SW 1271 (cell line): ENCODE results near the gene DHRS2.

Source experiments
- DNase-seq, 2 experiments: peaks; one replicate each; lab custom pipeline; 2025; lab: John Stamatoyannopoulos, UW

Gene DHRS2

DNA sequence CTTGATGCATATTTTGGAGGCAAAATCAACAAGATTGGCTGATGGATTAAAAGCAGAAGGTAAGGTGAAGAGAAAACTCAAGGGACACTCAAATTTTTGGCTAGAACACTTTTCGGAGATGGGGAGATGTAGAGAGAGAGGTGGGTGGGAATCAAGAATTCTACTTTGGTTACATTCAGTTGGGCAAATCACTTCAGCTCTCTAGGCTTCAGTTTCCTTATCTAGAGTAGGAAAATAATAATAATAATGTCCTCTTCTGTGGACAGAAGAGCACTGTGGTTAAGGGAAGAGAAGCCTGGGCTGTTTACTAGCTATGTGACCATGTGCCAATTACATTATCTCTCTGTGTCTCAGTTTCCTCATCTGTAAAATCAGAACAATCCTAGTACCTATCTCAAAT, 23.4 kb upstream of the DHRS2 start:
- DNase-seq = no peak

DNA sequence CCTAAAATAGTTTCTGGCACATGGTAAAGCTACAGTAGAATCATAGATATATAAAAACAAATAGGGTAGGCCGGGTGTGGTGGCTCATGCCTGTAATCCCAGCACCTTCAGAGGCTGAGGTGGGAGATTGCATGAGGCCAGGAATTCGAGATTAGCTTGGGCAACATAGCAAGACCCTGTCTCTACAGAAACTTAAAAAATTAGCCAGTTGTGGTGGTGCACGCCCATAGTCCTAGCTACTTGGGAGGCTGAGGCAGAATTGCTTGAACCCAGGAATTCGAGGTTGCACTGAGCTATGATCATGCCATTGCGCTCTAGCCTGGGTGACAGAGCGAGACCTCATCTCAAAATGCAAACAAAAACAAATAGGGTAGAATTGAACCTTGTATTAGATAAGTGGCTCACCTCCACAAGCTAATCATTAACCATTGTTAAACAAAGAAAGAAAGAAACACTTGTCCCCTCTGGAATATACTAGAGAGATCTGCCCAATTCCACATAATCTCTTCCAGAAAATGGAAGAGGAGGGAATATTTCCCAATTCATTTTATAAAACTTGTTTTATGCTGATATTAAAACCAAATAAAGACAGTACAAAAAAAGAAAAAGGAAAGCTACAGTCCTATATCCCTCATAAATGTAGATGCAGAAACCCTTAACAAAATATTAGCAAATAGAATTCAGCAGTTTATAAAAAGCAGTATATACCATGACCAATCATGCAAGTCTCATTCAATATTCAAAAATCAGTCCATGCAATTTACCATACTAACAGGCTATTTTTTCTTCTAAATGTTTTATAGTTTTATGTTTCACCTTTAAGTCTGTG, 22.7 kb upstream of the DHRS2 start:
- DNase-seq = no peak

DNA sequence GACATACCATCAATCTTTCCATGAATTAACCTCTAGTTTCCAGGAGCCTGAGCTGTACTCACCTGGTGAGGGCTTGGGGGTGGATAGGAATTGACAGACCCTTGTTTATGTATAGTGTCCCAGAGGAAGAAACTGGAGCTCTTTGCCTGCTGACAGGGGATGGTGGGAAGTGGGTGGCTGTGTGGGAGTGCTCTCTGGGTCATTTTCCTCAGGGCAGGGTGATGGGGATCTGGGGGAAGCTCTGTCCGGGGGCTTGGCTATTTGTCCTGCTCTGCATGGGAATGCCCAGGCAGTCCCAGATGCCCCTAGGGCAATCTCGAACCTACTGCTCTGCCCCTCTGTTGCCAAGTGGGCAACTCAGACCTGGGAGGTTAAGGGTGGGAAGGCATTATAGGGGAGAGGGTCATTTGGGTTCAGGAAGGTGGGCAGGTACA, 21.8 kb upstream of the DHRS2 start:
- no peak for DNase-seq

DNA sequence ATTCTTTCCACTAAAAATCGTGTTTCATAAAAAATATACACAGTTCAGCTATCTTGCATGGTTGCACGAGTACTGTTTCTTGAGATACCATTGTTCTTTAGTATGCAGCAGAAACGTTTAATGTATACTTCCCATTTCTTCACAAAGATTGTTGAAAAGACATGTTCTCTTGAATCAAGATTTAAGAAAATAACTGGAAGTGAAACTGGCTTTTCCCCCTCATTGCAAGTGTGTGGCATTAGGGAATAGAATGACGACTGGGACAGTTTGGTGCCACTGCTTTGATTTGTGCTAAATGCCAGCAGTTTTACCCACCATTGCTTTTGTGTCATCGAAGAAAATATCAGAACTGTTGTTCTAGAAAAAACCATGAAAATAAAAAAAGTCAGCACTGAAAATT, 20.3 kb upstream of the DHRS2 start:
- DNase-seq = no peak

DNA sequence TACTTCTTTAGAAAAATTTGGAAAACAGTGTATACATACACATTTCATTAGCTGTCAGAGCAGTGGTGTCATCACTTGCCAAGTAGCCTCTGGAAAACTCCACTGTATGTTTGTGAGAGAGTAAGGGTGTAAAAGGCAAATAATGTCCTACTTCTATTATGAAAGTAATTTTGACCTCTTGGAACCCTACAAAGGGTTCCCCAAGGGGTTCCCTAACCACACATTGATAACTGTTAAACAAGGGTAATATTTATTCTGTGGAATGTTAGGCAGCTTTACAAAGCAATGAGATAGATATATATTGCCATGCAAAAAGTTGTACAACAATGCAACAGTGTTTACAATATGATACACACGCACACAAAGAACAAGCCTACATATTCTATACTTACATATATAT, 18.6 kb upstream of the DHRS2 start:
- no peak for DNase-seq

DNA sequence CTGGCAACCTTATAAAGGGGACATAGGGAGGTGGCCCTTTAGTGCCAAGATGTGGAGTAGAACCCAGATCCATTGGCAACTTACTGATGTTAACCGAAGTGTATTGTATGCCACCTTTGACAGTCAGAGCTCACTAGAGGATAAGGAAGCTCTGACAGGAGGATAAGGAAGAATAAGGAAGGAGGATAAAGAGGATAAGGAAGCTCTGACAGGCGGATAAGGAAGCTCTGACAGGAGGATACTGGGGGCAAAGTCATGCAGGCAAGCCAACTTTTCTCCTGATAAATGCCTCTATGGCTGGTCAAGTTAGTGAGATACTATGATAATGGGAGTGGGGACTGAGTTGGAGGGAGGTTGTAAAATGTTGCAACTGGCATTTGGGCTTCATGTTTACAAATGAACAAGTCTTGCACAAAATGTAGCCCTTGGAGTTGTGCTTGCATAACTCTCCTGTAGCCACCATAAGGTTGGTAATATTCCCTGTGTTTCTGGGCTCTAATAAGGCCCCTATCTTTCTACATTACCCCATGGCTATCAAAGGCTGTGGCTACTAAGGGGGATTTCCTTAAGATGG, 17.7 kb upstream of the DHRS2 start:
- DNase-seq = no peak

DNA sequence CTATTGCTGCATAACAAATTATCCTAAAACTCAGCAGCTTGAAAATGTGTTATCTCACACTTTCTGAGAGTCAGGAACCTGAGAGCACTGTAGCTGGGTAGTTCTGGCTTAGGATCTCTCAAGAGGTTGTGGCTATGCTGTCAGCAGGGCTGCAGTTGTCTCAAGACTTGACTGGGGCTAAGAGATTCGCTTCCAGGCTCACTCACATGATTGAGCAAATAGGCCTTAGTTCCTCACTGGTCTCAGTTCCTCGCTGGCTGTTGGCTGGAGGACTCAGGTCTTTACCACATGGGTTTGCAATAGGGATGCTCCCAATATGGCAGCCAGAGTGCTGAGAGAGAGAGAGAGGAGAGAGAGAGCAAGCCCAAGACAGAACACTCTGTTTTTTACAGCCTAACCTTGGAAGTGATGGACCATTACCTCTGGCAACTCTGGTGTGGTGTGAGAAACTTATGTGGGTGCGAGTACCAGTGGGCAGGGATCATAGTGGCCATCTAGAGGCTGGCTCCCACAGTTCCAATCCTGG, 15.9 kb upstream of the DHRS2 start:
- DNase-seq = no peak

DNA sequence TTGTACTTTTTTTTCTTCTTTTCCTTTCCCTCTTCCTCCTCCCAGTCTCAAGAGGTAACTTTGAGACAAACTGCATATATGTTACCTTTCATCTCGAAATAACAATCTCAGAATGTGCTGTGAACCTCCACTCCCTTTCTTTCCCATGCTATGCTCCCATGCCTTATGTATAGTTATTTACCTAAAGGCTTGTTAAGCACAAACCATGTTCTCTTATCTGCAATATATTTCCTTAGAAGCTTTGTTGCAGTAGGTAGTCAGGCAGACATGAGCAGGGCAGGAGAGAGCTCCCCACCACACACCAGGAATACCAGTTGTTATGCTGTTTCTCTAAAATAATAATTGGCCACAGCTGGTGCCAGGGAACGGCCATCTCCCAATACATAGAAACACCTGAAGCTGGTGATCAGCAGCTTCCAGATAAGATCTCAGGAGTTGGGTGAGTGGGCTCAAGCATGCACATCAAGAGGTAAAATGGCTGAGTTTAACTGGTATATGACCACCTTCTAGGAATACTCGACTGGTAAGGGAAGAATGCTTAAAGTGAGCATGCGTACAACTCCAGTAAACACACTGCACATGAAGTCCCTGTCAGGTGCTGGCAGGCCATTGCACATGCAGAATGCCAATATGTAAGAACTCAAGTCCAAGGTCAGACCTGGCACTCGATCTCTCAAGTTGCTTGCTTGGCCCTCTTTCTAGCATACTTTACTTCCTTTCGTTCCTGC, 14.8 kb upstream of the DHRS2 start:
- DNase-seq = no peak

DNA sequence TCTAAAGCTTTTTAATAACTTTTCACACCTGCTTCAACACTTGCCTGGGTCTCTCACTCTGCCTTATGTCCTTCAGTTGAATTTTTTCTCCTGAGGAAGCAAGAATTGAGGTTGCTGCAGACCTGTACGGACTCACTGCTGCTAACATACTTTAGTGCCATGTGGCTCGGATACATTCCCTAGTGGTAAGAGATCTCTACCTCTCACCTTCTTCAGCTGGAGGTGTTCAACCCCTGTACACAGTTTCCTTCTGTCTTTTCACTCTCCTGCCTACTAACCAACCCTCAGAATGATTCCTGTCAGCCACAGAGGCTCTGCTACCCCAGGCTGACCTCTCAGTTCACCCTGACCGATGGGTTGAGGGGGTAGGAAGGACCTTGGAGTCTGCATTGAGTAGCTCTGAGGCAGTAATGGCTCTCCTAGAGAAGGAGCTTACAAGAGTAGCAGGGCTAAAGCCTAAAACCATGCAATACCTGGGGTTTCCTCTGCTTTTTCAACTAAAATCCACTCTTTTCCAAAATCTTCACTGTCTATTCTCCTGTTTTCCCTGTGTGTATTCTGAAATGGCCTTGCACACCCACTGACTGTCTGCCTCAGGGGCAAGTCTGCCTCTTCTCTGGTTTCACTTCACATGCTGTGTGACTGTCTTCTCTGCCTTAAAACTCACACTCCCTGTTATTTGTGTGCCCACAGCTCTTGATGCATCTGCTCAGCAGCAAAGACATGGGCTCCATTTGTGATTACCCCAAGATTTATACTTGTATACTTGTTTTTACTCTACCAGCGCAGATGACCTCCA, 14.0 kb upstream of the DHRS2 start:
- no peak for DNase-seq

DNA sequence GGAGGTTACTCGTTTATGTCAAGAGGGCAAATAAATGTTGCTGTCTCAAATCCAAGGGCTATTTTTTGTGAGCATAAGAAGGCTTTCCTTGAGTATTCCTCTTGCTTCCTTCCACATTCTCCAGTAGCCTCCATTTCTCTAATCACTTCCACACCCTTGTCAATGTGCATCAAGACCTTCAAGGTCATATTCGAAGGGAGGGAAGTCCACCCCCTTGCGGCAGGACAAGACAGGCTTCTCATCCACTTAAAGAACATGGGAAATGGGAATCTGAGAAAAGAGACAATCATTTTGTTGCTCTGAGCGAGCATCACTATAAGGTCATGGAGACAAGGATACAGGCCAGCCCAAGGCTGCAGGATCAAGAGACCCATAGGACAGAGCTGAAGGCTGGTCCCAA, 13.2 kb upstream of the DHRS2 start:
- DNase-seq = no peak

DNA sequence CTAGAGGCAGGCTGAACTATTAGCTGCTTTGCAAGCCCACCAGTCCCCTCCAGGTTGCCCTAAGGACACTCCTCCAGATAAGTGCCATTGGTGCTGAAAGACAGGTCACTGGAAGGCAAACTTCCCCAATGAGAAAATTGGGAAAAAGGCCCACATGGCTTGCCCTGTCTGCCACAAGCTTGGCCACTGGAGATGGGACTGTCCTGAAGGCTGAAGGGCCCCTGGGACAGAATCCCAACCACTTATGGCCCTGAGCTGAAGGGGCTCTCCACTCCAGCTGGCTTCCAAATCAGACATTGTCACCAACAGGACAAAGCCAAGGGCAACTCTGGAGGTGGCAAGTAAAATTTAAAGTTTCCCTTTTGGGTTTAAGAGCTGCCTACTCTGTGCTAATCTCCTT, 12.2 kb upstream of the DHRS2 start:
- no peak for DNase-seq

DNA sequence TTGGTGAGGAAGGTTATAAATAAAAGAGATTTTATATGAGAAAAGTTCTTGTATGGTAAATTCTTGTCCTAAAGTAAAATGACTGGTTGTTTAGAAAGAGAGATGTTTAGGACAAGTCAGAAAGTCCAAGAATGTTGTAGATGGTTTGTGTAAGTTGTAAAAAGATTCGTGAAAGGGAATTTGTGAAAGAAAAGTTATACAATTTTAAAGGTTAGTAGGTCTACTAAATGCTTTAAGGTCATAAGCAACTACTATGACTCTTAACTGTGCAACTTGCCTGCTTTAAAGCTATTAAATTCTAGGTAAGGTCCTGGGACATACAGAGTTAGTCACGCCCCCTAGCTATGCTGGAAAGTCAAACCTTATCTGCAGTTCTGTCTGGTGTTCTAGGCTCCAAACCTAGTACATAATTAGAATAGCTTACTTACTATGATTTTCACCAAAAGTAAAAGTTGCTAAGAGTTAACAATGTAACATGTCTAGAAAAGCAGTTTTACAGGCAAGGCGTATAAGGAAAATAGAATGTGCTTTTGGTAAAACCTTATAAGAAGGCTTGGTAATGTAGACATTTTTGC, 11.2 kb upstream of the DHRS2 start:
- no peak for DNase-seq

DNA sequence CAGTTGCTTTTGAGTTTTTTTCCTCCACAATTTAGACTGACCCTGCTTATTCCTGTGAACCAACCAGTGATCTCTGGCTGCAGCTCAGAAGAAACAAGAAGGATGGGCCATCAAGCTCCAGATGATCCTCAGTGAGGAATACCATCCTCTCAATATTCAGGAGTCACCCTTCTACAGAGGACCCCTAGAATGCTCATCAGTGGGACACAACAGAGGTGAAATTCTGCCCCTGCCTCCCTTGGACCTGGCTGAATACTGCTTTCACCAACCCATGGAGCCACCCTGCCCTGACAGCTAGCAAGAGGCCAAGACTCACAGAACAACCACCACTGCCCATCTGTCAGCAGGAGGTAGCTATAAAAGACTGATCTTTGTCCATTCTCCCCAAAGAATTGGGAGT, 9.2 kb upstream of the DHRS2 start:
- DNase-seq = no peak

DNA sequence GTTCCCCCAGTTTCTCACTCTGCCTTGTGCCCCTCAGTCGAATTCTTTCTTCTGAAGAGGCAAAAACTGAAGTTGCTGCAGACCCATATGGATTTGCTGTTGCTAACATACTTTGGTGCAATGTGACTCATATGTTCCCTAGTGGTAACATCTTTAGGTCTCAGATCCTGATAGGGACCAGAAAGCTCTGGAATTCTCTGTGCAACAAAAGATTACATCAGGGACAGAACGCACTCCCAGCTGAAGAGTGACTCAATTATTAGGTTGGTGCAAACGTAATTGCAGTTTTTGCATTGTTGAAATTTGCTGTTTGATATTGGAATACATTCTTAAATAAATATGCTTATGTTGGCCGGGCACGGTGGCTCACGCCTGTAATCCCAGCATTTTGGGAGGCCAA, 8.2 kb upstream of the DHRS2 start:
- DNase-seq = no peak

DNA sequence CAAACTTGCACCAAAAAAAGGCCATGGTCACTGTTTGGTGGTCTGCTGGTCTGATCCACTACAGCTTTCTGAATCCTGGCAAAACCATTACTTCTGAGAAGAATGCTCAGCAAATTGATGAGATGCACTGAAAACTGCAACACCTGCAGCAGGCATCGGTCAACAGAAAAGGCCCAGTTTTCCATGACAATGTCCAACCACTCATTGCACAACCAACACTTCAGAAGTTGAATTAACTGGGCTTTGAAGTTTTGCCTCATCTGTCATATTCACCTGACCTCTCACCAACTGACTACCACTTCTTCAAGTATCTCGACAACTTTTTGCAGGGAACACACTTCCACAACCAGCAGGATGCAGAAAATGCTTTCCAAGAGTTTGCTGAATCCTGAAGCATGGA, 7.0 kb upstream of the DHRS2 start:
- DNase-seq = no peak

DNA sequence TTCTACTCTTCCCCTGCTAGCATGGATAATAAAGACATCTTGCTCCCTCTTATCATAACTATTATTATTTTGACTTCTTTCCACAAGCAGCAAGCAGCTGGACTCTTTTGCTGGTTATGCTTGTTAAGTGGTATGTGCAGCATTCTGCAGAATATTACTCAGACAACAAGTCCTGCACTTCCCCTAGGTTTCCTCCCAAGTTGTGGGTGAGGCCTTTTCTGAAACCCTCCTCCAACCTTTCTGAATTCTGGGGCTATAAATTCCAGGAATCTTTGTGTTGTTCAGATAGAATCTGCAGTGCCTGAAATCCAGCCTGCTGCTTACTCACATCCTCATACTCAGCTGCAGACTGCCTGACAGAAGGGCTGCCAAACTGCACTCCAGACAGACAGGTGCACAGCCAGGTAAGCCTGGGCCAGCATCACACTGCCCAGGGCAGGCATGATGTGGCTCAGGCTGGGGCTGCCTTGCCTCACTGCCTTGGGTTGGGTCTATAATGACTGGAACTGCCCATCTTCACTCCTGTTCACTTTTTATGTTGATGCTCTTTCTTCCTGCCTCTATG, 6.2 kb upstream of the DHRS2 start:
- DNase-seq = no peak

DNA sequence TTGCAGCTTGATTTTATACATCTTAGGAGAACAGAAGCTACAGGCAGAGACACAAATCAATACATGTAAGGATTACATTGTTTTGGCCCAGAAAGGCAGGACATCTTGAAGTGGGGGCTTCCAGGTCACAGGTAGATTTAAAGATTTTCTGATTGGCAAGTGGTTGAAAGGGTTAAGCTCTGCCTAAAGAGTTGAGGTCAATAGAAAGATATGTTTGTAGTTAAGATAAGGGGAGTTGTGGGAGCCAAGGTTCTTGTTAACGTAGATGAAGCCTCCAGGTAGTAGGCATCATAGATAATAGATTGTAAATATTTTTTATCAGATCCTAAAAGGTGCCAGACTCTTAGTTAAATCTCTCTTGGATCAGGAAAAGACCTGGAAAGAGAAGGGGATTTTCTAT, 5.5 kb upstream of the DHRS2 start:
- DNase-seq = no peak

DNA sequence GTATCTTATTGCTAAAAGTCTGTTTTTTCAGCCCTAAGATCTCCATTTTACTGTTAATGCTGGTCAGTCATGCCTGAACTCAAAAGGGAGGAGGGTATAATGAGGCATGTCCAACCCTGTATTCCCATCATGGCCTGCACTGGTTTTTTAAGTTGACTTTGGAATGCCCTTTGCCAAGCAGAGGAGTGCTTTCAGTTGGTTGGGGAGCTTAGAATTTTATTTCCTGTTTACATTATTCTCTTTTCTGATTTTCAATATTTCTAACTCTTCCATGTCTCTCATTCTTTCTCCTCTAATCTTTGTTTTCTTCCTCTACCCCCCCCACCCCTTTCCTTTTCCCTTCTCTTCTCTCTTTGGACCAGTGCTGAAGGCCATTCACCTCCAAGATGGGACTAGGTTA, 4.9 kb upstream of the DHRS2 start:
- DNase-seq = no peak

DNA sequence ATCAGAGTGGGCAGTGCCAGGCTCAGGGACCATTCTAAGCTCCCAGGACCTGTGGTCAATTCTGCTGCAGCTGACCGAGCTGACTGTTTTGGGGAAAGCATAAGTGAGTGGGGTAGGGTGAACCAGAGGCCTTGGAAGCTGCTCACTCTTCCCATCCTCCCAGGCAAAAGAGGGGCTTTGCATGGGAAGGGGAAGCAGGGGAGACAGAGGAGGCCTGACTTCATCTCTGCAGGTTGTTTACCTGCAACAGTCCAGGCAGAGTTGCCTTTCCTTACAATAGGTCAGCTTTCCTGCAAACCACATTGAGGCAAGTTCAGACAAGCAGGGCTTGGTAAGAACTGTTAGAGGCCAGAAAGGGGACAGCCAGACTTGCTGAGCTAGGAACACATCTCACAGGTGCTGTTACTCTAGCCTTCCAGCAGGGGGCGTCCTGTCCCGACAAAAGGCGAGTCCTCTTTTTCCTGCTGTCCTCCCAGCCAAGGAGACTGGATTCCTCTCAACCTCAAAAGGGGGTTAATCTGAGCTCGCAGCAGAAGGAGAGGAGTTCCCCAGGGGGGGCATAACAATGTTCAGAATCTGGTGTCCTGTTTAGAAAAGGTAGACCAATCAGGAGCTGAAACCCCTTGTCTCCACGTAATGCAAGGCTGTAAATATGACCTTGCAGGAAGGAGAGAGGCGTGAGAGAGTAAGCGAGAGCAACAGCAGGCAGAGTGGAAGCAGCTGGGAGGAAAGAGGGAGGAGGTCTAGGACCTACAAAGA, 4.3 kb upstream of the DHRS2 start:
- peak; percentile 49 to 55 for DNase-seq

DNA sequence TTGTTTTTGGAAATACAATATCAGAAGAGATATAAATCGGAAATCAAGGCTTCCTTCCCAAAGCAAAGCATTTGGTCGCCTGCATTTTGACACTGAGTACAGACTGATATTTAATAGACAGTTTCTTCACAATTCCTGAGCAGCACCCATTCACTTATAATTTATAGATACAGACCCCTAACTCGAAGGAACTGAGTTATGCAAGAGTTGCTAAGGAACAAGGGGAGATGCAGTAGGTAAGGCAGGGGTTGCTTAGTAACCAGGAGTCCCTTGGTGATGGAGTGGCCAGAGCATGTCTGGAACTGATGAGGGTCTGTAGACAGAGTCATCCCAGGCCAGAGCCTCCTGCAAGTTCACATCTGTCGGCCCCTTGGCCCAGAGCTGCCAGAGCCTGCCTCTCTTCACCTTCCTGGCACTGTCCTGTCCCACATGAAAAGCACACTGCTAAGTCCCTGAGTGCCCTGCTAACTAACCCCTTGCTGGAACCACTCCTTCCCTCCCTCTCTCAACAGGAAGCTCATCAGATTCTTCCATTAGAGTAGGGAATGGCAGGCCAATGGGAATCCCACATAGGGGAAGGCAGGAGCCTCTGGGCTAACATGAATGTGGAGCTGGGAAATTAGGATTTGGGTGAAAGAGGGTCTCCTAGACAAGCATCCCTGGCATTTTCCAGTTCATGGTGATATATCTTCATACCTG, 3.6 kb upstream of the DHRS2 start:
- no peak for DNase-seq
